ENCODE data around the gene HEXB. TPM values are rescaled to one million over a fixed set of nuclear protein-coding genes. Genes with fewer than 3 reads are reported as not detected.
A peak's percentile ranks its signal among the peaks of the same experiment; 100 is the strongest.

Gene HEXB
- 301 and 394 TPM in 2 replicates for total RNA-seq (2014; rRNA removed; shearing (Covaris generic))

DNA sequence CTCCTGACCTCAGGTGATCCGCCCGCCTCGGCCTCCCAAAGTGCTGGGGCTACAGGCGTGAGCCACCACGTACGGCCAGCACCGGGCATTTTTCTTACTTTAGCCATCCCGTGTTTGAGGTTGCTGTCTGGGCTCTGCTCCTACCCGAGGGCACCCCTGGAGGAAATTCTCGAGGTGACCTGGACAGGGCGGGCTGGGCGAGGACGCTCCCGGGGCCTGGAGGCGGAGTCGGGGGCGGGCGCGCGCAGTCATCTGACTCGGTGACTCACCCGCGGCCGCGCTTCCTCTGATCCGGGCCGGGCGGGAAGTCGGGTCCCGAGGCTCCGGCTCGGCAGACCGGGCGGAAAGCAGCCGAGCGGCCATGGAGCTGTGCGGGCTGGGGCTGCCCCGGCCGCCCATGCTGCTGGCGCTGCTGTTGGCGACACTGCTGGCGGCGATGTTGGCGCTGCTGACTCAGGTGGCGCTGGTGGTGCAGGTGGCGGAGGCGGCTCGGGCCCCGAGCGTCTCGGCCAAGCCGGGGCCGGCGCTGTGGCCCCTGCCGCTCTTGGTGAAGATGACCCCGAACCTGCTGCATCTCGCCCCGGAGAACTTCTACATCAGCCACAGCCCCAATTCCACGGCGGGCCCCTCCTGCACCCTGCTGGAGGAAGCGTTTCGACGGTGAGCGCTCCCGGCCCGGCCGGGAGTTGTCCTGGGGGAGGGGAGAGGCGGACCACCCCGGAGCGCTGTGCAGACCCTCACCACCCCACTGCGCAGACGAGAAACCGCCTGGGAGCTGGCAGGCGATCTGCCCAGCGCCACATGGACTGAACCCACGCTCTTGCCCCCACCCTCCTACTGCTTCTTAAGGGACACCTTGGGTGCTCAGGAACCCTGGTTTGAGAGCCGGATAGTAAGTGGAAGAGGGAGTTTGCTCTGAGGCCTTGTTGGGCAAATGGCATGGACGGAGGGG lies at the start of gene HEXB:
Gene HEXB (plus strand): TSS at position 334 of the 952 bp plus-strand sequence. CDS start 28 bp downstream, at position 362.
- peak within 1 kb of the TSS; percentile 69 for H3K27ac ChIP-seq
- peak; percentile 83 to 91 for DNase-seq (ENCODE audit: low read depth in 1 of 2, low spot score in 2 of 2)

DNA sequence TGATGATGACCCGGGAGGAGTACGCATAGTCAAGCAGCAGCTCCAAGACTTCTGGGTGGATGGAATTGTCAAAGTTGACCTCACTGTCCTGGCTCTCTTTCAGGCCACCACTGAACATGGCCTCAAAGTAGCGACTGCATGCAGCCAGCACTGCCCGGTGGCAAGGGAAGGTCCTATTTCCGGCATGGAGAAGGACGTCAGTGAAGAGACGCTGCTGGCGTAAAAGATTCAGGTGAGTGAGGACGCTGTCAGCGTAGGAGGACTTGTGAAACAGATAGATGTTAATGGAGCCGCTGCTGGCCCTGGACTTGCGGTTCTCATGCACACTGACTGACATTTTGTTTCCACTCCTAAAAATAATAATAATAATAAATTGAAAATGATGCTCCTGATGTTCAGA lies 48.9 kb upstream of the HEXB start:
- Histone ChIP-seq H3K36me3 (peaks cover 51% of the 10 kb centered on the region), H3K4me3 (no peak overlapping the region), H3K27ac (no peak overlapping the region), H3K27me3 (replicated peaks) (no peaks in the 10 kb centered on the region), H3K9me3 (replicated peaks) (no peaks in the 10 kb centered on the region), H3K4me1 (replicated peaks) (peaks cover 51% of the 10 kb centered on the region)
- no peak for DNase-seq (ENCODE audit: low read depth in 1 of 2, low spot score in 2 of 2)

More for the DNA sequence above, at the start of gene HEXB:
- H3K27me3 ChIP-seq (replicated peaks) = no peaks in the 10 kb centered on the region
- peak within 1 kb of the TSS; percentile 80 for H3K4me3 ChIP-seq
- H3K4me1 ChIP-seq (replicated peaks) = peaks cover 36% of the 10 kb centered on the region
- H3K36me3 ChIP-seq = peaks cover 21% of the 10 kb centered on the region
- H3K9me3 ChIP-seq (replicated peaks) = no peaks in the 10 kb centered on the region

DNA sequence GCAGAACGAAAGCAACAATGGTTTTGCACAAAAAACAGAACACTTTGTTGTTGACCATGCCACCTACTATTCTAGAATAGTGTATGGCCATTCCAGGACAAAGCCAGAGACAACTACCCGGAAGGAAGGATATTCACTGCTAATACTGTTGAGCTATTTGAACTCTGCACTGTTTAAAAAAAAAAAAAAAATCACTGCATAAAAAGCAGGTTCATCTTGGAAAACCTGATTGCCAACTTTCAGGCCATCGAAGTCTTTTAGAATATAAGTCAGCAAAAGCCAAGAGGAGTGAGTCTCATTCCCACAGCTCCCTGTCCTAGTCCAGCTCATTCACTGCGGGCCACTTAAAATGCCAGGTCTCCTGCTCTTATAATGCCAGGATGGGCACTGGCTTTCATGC lies 48.5 kb upstream of the HEXB start:
- peaks cover 51% of the 10 kb centered on the region for H3K4me1 ChIP-seq (replicated peaks)
- no peaks in the 10 kb centered on the region for H3K9me3 ChIP-seq (replicated peaks)
- no peak overlapping the region for H3K4me3 ChIP-seq
- DNase-seq (ENCODE audit: low read depth in 1 of 2, low spot score in 2 of 2) = no peak
- no peaks in the 10 kb centered on the region for H3K27me3 ChIP-seq (replicated peaks)
- no peak overlapping the region for H3K27ac ChIP-seq
- H3K36me3 ChIP-seq = peaks cover 51% of the 10 kb centered on the region

DNA sequence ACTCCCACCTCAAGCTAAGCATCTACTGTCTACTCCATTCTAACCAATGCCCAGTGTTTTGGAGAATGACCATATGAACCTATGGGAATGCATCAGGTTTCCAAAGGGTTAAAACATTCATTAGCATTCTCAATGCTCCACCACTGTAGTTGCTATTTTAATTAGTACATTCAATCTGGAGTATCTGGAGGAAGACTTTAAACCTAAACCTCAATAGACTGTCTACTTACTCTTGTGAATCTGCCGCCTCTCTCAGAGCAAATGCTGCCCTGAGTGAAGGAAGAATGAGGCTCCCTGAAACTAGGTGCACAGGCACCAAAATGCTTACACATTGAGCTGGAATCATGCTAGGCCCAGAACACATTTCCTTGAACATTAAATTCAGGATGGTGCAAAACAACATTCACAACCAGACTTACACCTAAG lies 46.5 kb upstream of the HEXB start:
- no peak for DNase-seq (ENCODE audit: low read depth in 1 of 2, low spot score in 2 of 2)
- H3K9me3 ChIP-seq (replicated peaks) = no peaks in the 10 kb centered on the region
- H3K4me1 ChIP-seq (replicated peaks) = peaks cover 51% of the 10 kb centered on the region
- peak overlapping the region; percentile 91 for H3K4me3 ChIP-seq
- no peaks in the 10 kb centered on the region for H3K27me3 ChIP-seq (replicated peaks)
- H3K36me3 ChIP-seq = peaks cover 40% of the 10 kb centered on the region
- peak overlapping the region; percentile 91 for H3K27ac ChIP-seq

DNA sequence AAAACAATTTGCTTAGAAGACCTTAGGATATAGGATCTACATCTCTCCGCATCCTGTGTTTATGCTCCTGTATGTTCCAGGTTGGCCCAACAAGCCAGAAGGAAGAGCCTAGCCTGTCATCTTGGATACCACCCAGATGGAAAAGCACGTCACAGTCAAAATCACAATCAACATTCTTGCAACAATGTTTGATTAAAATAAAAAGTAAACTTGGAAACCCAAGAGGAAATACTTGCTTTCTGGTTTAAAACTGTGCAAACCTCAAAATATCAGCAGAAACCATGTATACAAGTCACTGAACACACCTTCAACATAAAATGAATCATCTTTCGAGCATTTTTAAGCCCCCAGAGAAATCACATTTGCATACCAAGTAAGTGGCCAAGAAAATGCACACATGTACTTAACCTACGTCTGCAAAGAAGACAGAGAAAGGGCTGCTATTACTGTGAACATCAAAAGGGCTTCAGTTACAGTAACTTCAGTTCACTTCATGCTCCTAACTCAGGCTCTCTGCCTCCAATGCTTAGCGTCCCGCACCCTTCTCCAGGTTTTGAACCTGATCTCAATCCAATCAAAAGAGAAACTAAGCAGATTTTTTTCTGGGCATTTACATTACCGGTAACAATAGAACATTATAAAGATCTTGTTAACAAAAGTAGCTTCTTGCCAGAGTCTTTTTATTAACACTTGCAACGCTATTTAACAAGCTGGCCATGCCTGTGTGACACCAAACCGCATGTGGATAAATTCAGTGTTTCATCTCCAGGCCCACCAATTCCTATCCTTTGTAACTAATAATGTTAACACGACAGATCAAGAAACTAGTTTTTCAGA lies 45.8 kb upstream of the HEXB start:
- peak in 1 of 2 experiments; percentile 65 for DNase-seq (ENCODE audit: low read depth in 1 of 2, low spot score in 2 of 2)
- H3K4me3 ChIP-seq = peak overlapping the region; percentile 91
- H3K9me3 ChIP-seq (replicated peaks) = no peaks in the 10 kb centered on the region
- peak overlapping the region; percentile 91 for H3K27ac ChIP-seq
- no peaks in the 10 kb centered on the region for H3K27me3 ChIP-seq (replicated peaks)
- H3K36me3 ChIP-seq = peaks cover 34% of the 10 kb centered on the region
- peaks cover 53% of the 10 kb centered on the region for H3K4me1 ChIP-seq (replicated peaks)

DNA sequence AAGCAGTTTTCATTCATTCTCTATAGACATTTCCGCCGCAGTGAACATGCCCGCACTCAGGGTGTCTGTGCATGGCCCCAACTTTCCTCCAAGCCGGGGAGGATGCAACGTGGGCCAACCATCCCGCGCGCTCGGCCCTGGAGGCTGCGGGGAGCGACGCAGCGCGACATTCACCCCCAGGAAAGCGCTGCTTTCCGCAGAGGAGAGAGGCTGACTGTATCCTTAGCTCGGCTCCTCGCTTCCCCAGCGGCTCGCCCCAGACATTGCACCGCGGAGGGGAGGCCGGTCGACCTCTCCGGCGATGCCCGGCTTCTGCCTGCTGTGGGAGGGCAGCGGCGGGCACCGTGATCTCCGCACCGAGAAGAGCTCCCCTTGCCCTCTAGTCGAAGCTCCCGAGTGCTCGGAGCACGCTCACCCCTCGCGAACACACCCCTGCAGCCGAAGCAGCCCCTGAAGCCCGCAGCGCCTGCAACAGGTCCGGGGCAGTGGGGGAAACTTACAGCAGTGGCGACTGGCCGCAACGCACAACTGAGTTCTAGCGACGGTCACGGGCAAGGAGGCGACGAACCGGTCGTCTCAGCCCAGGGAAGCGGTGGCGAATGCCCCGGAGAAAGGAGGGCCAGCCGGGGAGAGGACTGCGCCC lies 45.1 kb upstream of the HEXB start:
- Histone ChIP-seq H3K9me3 (replicated peaks) (no peaks in the 10 kb centered on the region), H3K4me1 (replicated peaks) (peaks cover 53% of the 10 kb centered on the region), H3K27ac (peak overlapping the region; percentile 91), H3K36me3 (peaks cover 27% of the 10 kb centered on the region), H3K27me3 (replicated peaks) (no peaks in the 10 kb centered on the region), H3K4me3 (peak overlapping the region; percentile 91)
- peak in 1 of 2 experiments; percentile 57 for DNase-seq (ENCODE audit: low read depth in 1 of 2, low spot score in 2 of 2)

DNA sequence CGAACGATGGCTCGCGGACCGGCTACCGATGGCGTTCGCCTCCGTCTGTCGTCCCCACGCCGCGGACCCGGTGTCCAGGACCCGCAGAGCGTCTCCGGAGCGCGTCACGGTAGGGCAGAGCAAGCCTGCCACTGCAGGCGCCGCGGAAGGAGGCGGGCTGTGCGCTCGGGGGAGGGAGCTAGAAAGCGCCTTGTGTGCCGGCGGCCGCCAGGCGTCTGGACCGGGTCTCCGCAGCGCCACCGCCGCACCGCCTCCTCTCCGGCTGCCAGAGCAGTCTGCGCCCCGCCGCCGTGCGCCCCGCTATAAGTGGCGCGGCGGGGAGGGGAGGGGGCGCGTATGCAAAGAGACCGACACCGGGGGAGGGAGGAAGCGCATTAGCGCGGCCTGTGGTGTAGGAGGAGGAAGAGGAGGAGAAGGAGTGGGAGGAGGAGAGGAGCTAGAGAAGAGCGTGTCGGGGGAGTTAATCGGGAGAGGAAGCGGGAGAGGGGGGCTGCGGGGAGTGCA lies 44.5 kb upstream of the HEXB start, which contains the start of gene ENC1:
Gene ENC1 (minus strand): TSS at position 279 of the 504 bp plus-strand sequence. CDS start 4,243 bp downstream, outside the sequence.
- Histone ChIP-seq H3K4me3 (peak within 1 kb of the TSS; percentile 91), H3K27me3 (replicated peaks) (no peaks in the 10 kb centered on the region), H3K36me3 (peaks cover 21% of the 10 kb centered on the region), H3K9me3 (replicated peaks) (no peaks in the 10 kb centered on the region), H3K27ac (peak within 1 kb of the TSS; percentile 91), H3K4me1 (replicated peaks) (peaks cover 53% of the 10 kb centered on the region)
- DNase-seq (ENCODE audit: low read depth in 1 of 2, low spot score in 2 of 2) = peak; percentile 88 to 90

DNA sequence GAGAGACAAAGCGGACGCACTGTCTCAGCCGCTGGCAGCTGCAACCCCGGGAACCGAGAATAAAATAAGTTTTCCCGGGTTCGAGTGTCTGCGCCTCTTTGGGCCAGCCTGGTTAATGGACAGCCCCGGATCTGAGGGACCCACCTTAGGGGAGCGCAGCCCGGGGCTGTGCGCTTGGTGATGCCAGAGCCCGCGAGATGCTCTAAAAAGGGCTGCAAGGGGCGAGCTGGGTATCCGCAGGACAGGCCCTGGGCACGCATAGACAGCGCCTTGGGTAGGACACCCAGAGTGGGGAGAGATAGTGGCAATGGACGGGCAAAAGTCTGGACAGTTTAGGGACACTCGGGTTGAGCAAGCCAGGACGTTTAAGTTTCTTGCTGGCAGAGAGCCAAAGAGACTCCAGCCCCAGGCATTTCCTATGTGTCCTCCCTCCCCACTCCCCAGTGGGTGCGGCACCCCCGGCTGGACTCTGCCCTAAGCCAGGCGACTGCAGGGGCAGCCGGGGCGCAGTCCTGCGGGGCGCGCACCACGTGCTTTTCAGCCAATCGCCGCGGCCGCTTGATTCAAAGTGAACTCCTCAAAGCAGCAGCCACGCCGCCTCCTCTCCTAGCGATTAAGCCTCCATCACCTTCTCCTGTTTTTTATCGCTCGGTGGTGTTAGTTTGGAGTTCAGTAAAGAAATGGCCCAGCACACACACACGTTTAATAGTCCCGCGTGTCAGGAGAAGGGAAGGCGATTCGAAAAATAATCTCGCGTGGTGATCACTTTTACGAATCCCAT lies 43.9 kb upstream of the HEXB start:
- no peaks in the 10 kb centered on the region for H3K27me3 ChIP-seq (replicated peaks)
- peak overlapping the region; percentile 91 for H3K27ac ChIP-seq
- H3K4me3 ChIP-seq = peak overlapping the region; percentile 91
- peak; percentile 91 to 95 for DNase-seq (ENCODE audit: low read depth in 1 of 2, low spot score in 2 of 2)
- H3K36me3 ChIP-seq = peaks cover 14% of the 10 kb centered on the region
- no peaks in the 10 kb centered on the region for H3K9me3 ChIP-seq (replicated peaks)
- peaks cover 53% of the 10 kb centered on the region for H3K4me1 ChIP-seq (replicated peaks)

DNA sequence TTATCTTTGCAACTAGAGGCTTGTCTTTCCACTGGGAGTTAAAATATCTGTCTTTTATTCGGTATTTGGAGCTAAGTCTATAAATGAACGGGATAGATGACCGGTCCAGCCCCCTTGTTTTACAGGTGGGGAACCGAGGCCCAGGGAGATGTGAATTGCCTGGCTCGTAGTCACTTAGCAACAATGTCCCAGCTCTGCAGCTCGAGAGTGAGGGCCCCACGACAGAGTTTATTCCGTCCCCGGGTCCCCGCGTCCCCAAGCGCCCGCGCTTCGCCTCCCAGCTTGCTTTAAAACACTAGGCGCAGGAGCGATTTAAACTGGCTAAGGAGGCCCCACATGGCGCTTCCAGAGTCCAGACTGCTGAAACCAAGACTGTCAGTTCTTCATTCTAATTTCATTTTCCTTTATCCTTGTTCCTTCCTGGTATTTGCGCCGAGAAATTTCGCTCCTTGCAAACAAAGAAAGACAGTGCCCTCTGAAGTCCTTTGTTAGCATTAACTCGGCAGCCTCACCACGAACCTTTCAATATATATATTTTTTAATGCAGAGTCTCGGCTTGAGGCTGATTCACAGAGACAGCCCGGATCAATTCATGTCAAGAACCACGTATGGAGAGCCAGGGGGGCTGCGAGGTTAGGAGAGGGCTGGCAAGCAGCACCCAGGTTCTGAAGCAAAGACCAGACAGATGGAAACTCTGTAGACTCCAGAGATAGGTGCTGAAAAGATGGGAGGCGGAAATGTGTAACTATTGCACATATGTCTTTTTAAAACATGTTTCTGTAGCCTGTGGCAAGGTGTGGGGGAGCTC lies 43.1 kb upstream of the HEXB start:
- Histone ChIP-seq H3K27ac (peak overlapping the region; percentile 91), H3K27me3 (replicated peaks) (no peaks in the 10 kb centered on the region), H3K4me1 (replicated peaks) (peaks cover 53% of the 10 kb centered on the region), H3K36me3 (peaks cover 14% of the 10 kb centered on the region), H3K9me3 (replicated peaks) (no peaks in the 10 kb centered on the region), H3K4me3 (peak overlapping the region; percentile 91)
- DNase-seq (ENCODE audit: low read depth in 1 of 2, low spot score in 2 of 2) = peak; percentile 60 to 76

DNA sequence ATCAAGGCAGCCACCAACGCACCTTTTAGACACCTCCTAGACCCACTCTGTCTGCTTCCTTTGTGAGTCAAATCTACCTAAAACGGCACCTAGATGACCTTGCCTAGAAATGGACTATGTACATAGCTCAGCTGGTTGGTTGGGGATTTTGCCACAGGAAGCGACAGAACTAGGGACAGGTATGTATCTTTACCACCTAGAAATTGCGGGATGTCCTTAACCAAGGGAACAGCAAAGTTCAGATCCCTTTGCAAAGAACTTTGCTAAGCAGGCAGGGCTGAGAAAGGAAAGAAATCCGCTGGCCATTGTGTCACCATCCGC lies 42.5 kb upstream of the HEXB start:
- H3K4me1 ChIP-seq (replicated peaks) = peaks cover 54% of the 10 kb centered on the region
- no peak overlapping the region for H3K4me3 ChIP-seq
- no peaks in the 10 kb centered on the region for H3K27me3 ChIP-seq (replicated peaks)
- peak overlapping the region; percentile 91 for H3K27ac ChIP-seq
- peaks cover 11% of the 10 kb centered on the region for H3K36me3 ChIP-seq
- H3K9me3 ChIP-seq (replicated peaks) = no peaks in the 10 kb centered on the region
- DNase-seq (ENCODE audit: low read depth in 1 of 2, low spot score in 2 of 2) = no peak

DNA sequence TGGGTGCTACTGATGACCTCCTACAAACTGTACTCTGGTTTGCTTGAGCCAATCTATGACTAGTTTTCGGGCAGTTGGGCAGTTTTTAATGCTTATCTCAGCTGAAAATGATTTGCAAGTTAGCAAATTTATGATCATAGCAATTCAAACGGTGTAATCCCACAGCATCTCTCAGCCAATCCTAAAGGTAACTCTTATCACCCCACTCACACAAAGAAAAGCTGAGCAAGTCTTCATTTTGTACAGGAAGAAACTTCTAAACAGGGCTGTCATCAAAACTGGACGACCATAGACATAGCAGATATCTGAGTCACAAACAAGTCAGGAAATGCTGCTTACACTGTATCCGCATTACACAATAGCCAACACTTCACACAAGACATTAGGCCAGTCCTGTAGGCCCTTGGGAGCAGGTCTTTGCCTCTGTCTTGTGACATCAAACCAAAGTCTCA lies 41.9 kb upstream of the HEXB start:
- Histone ChIP-seq H3K9me3 (replicated peaks) (no peaks in the 10 kb centered on the region), H3K4me3 (no peak overlapping the region)
- peak; percentile 82 to 86 for DNase-seq (ENCODE audit: low read depth in 1 of 2, low spot score in 2 of 2)

DNA sequence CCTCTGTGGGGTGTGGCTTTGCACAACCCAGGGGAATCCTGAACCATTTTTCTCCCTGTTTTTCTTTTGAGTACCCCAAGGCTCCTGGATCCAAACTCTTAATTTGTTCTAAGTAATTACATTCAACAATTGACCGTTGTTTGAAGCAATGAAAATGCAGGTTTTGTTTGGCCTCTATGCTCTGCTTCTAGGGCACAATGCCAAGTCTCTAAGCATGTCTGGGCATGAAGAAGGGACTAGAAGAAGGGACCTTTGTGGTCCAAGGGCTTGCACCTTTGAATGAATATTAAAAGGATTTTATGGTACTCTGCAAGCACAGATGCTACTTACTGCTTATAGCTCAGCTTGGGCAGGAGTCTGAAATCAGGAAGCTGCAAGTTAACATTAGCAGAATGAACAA lies 37.9 kb upstream of the HEXB start:
- Histone ChIP-seq H3K4me3 (no peak overlapping the region), H3K36me3 (no peaks in the 10 kb centered on the region; the same call in 1 of the 2 replicates), H3K27me3 (replicated peaks) (no peaks in the 10 kb centered on the region), H3K27ac (no peak overlapping the region), H3K4me1 (replicated peaks) (peaks cover 37% of the 10 kb centered on the region), H3K9me3 (replicated peaks) (no peaks in the 10 kb centered on the region)
- DNase-seq (ENCODE audit: low read depth in 1 of 2, low spot score in 2 of 2) = no peak

More for the DNA sequence above, 41.9 kb upstream of the HEXB start:
- Histone ChIP-seq H3K27me3 (replicated peaks) (no peaks in the 10 kb centered on the region), H3K4me1 (replicated peaks) (peaks cover 48% of the 10 kb centered on the region), H3K36me3 (peaks cover 10% of the 10 kb centered on the region), H3K27ac (peak overlapping the region; percentile 91)

Data from SJSA1 (cell line).